H7 (cell line): ENCODE data around the gene SHROOM4. TPM values are rescaled to one million over a fixed set of nuclear protein-coding genes. Genes with fewer than 3 reads are reported as not detected.

Experiments
- DNase-seq: peaks from one replicate; pipeline ENCODE4 v3.0.0; 2012
- H3K27me3 ChIP-seq: 2 replicates; pipeline ENCODE4 v1.6.0; 2011; ENCODE audit warnings: mild to moderate bottlenecking, low read length; ENCODE audit not compliant: control insufficient read depth, insufficient read depth
- H3K36me3 ChIP-seq: replicated peaks from 2 replicates; pipeline ENCODE4 v1.5.1; 2011; ENCODE audit warnings: low read length; ENCODE audit not compliant: control insufficient read depth, insufficient read depth
- H3K4me3 ChIP-seq: 2 replicates; pipeline ENCODE4 v1.5.1; 2011; ENCODE audit warnings: low read depth, mild to moderate bottlenecking, control low read depth, low read length, moderate library complexity; ENCODE audit not compliant: insufficient read depth
- total RNA-seq: library from RNA; depleted of rRNA; stranded (reverse); fragments of >200 nt; shearing (Covaris generic); gene quantifications from 2 replicates; pipeline ENCODE4 v1.2.3, GENCODE V29; 2014; rRNA removed

The SHROOM4 gene
- total RNA-seq, 1 experiment from 2014 or later = 10.2 TPM

DNA sequence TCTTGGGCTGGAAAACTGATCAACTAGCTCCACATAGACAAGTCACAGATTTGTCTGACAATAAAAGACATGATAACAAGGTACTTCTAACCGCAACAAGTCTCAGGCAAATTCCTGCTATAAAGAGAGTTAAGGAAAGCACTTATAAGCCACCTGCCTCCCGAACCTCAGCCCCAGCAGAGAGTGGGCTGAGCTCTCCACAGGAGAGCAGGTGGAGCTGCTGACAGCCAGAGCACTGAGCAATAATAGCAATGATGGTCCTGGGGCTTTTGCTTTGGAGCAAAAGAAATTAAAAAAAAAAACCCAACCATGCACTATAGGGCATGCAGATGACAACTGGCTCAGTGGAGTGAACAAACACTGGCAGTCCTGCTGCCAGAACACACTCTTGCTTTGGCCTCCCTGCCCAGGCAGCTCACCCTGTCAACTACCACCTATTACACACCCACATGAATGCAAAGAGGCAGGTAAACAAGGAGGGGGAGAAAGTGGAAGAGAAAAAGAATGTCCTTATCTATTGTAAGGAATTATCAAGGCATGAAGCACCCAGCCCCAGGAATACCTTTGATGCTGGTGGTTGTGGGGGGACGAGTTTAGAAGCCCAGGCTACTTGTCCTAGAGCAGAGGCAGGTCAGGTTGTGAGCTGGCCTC is 207.6 kb downstream of the SHROOM4 start:
- no peak overlapping the region for H3K4me3 ChIP-seq
- H3K36me3 ChIP-seq = peaks cover 1% of the 10 kb centered on the region
- H3K27me3 ChIP-seq = no peaks in the 10 kb centered on the region
- peak; percentile 31 for DNase-seq

DNA sequence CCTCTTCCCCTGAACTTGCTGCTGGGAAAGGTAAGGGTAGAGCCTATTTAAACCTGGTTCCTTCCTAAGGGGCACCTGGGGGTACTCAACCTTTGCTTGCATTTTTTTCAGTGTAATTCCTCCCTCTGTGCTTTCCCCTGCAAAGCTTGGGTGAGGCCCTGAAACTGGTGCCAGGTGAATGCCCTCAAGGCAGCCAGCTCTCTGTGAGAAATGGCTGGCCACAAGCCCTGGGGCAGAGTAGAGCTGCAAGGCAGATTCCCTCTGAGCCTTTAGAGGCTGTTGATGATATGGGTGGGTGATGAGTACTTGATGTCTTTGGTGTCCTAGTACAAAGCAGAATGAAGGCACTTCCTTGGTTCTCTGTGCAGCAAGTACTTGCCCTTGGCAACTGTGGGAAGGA is 217.9 kb downstream of the SHROOM4 start:
- no peak for DNase-seq
- Histone ChIP-seq H3K4me3 (no peak overlapping the region), H3K27me3 (no peaks in the 10 kb centered on the region), H3K36me3 (peaks cover 2% of the 10 kb centered on the region; the same call in 1 of the 2 replicates)

DNA sequence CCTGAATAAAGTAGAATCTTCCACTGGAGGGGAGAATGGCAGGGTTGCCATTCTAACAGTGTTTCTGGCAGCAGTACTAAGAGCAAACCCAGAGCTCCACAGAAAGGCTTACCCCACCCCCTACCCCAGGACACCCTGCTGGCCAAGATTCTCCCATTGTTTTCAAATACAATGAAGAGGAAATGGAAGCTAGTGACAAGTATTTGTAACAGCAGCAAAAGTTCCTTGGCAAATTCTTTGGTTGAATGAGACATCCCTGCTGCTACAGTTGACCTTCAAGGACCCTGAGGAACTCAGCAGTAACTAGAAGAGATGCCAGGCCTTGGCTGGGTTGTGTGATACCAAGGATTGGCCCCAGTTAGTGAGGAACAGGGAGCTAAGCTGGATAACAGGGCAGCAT is 219.2 kb downstream of the SHROOM4 start:
- DNase-seq = peak; percentile 63
- peaks cover 2% of the 10 kb centered on the region; the same call in 1 of the 2 replicates for H3K36me3 ChIP-seq
- H3K4me3 ChIP-seq = no peak overlapping the region
- H3K27me3 ChIP-seq = no peaks in the 10 kb centered on the region

DNA sequence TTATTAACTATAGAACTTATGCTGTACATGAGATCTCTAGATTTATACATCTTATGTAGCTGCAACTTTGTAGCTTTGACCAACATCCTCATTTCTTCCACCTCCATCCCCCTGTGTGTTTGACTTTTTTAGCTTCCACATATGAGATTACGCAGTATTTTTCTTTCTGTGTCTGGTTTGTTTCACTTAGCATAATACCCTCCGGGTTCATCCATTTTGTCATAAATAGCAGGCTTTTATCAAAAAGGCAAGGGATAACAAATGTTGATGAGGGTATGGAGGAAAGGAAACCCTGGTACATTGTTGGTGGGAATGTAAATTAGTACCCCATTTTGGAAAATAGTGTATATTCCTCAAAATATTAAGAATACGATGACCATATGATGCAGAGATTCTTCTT is 227.0 kb downstream of the SHROOM4 start:
- no peak overlapping the region for H3K4me3 ChIP-seq
- H3K27me3 ChIP-seq = peaks cover 29% of the 10 kb centered on the region
- DNase-seq = no peak
- no peaks in the 10 kb centered on the region for H3K36me3 ChIP-seq

DNA sequence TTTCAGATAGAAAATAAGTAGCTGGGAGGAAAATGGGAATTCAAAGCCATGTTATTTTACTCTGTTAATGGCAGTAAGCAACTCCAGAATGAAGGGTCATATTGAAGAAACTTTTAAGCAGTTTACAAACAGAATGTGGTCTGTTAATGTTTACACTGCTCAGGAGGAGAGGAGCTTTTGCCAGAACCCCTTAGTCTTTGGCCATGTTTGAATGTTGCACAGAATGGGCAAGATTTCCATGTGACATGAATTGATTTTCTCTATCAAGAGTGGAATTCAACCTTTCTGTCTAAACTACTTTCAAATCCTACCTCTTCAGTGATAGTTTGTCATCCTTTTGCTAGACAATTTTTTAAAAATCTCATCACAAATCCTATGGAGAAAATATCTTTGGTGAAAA is 227.6 kb downstream of the SHROOM4 start:
- H3K27me3 ChIP-seq = peaks cover 29% of the 10 kb centered on the region
- H3K36me3 ChIP-seq = no peaks in the 10 kb centered on the region
- no peak overlapping the region for H3K4me3 ChIP-seq
- DNase-seq = no peak

DNA sequence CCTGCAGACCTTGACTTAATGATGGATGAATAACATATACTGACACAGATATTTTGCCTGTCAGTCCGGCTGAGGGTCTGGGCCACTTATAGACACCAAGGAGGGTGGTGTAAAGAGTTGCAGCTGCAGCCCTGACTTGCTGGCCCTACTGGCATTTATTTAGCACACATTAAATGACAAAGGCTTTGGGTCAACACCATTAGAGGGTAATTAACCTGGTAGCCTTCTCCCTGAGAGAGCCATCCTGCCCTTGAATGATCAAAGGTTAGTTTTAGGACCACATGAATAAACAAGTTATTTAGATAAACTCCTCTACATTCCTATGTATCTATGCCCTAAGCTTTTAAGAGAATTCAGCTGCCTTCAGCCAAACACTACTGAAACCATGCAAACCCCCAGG is 232.6 kb downstream of the SHROOM4 start:
- no peak for DNase-seq
- Histone ChIP-seq H3K36me3 (no peaks in the 10 kb centered on the region), H3K4me3 (no peak overlapping the region), H3K27me3 (peaks cover 52% of the 10 kb centered on the region)

DNA sequence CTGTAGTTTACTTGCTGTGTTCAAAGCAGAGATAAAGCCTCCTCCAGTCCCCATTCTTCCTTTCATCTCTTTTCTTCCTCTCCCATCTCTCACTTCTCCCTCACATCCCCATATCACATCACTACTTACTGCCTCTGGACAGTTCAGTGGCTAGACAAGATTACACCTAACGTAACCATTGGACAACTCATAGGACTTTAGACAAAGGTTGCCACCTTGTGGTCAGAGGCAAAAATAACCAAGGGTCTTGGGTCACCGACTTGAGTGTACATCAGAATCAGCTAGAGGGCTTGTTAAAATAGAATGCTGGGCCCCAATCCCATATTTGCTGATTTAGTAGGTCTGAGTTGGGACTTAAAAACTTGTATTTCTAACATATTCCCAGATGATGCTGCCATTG is 234.0 kb downstream of the SHROOM4 start:
- Histone ChIP-seq H3K36me3 (no peaks in the 10 kb centered on the region), H3K4me3 (no peak overlapping the region), H3K27me3 (peaks cover 46% of the 10 kb centered on the region)
- DNase-seq = peak; percentile 37

DNA sequence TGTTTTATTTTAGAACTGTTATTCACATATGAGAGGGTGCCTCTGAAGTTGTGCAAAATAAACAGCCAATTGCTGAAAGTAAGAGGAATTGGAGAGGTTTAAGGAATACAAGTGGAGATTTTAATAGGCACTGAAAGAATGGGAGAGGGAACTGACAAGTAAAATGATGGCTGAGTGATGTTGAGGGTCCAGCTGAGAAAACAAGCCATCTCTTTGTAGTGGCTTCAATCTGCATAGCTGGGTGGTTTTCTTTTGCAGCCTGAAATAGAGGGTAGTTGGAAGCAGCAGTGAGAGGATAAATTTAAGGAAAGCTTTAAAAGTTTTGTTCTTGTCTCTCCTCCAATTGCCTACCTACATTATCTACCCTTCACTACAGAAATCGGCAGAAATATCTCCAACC is 236.7 kb downstream of the SHROOM4 start:
- Histone ChIP-seq H3K27me3 (peaks cover 26% of the 10 kb centered on the region), H3K4me3 (no peak overlapping the region), H3K36me3 (no peaks in the 10 kb centered on the region)
- DNase-seq = no peak

DNA sequence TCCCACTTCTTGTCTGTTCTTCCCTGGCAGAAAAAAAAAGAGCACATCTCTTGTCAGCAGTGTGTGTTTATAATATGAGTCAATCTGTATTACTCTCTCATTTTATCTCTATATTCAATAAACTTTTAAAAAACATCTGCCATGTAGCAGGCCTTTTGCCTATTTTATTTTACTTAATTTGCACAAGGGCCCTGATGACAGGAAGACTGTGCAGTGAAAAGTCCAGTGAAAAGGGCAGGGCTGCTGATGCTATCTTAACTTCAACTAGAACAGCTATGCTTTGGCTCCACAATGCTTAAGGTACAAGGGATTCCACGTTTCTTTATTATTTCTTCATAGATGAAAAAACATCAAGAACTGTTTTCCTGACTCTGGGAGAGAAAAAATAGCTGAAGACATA is 246.4 kb downstream of the SHROOM4 start:
- DNase-seq = no peak
- H3K4me3 ChIP-seq = no peak overlapping the region
- no peaks in the 10 kb centered on the region for H3K36me3 ChIP-seq
- no peaks in the 10 kb centered on the region for H3K27me3 ChIP-seq

DNA sequence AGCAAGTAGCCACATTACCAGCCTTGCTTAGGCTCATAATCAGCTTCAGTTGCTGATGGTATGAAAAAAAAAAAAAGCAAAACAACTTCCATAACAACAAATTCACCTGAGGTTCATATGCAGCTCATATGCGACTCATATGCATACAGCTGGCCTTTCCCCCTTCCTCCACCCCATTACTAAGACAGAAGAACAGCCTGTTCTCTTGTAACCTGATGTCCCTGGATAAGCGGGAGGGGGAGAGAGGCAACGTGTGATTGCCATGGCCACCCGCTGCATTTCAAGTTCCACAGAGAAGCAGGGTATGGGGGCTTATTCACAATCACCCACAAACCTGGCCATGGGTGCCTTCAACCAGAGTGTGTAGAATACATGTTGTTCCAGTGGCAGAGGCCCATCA is 248.3 kb downstream of the SHROOM4 start:
- H3K27me3 ChIP-seq = no peaks in the 10 kb centered on the region
- no peak for DNase-seq
- no peaks in the 10 kb centered on the region for H3K36me3 ChIP-seq
- H3K4me3 ChIP-seq = no peak overlapping the region

Other genes starting within 250 kb of the SHROOM4 start
- not detected in 2 replicates for gene BMP15, start 96.5 kb upstream of the SHROOM4 start, total RNA-seq